CD4-positive, alpha-beta T cell treated with Interleukin-17A for 4 hours (primary cell): Measurements from ENCODE around the gene ABLIM3.

Experiments
- DNase-seq: peaks from one replicate; pipeline ENCODE4 v3.0.0-alpha.2; 2020; ENCODE audit warnings: mixed read lengths

Gene ABLIM3

DNA sequence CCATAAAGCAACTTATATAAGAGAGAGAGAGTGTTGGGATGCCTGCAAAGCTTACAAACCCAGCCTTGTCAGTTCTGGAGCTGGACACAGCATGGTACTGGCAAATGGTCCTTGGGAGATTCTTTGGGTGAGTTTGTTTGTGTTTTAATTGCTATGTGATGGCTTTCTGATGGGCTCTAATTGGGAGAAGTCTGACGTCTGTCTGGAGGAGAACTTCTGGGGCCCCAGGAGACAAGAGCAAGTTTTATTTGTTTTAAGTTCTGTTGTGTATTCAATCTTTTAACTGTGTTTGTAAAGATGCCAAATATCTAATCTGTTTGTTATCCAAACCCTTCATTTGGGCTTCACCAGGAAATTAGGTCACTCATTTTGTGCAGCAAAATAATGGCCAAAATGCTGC is 80.0 kb downstream of the ABLIM3 start:
- no peak for DNase-seq

DNA sequence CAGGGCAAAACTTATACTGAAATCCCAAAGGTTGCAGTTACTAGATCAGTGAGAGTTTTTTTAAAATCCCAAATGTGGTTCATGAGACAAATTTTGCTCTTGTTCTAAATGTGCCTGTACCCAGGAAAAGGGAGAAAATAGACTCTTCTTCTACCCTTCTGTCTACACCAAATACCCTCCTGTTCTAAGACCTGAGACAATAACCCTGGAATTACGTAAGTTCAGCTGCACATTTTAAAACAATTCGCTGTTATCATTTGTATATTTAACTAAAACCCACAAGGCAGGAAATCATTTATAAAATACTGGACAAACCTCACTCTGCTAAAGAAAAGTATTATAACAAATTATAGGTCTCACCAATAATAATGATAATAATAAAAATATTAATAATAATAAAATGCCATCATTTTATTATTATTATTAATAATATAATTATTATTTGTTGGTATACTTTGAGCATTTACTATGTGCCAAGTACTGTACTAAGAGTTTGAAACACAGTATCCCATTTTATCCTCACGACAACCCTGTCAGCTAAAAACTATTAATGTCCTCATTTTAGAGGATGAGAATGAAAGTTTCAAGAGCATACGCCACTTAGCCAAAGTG is 80.5 kb downstream of the ABLIM3 start:
- DNase-seq, result no peak

DNA sequence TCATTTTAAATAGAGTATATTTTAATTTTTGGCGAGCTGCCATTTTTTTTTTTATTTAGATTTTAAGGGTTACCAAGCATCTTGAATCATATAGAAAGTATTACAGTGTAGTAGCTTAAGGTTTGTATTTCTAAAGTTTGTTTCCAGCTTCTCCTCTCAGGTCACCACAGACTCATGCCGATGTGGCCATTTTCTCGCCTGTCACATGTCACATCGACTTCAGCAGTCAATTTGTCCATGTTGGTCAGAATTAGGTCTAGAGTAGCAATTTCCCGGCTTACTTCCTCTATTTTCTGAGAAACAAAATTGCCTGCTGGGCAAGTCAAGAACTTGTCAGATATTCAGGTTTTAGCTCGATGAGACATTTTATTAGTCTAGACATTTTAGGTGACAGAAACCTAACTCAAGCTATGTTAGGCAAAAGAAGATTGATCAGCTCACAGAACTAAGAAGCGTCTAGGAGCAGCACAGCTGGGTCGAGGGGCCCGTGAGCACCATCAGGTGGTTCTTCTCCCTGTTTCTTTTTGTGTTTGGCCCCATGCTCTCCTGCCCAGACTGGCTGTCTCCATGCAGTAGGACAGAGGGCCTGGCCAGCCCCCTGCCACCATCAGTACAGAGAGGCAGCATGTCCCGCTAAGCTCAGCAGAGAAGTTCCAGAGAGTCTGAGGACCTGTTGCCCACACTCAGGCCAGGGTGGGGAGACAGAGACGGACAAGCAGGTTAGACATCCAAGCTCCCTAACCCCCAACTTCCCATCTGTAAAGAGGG is 82.0 kb downstream of the ABLIM3 start:
- DNase-seq, result no peak

GRCh38 chr5:149224282-149224681 is 83.0 kb downstream of the ABLIM3 start:
- DNase-seq, result no peak

DNA sequence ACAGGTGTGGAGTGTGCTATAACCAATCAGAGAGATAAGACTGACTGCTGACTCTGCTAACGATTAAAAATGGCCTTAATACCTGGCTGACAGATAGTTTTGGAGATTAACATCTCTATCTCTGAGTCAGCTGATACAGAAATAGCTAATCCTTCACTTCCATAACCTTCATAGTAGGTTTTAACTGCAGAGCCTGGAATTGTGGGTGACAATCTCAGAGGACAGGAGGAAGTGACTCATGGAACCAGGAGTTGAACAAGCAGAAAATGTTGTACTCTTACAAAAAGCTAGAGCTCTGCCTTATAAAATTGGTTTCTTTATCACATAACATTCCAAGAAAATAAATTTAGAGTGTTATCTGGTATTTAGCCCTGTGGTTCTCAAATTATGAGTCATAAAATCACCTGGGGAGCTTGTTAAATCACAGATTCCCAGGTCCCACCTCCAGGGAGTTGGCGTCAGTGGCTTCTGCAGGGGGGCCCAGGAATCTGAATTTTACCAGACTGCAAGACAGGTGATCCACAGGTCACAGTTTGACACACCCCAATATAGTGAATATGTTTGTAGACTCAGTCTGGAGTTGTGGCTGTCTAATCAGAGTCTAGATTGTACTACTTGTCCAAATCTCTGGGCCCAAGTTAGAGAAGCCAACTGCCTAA is 86.0 kb downstream of the ABLIM3 start:
- DNase-seq, result no peak

- DNase-seq, result no peak
Measured at GRCh38 chr5:149228618-149229297, 87.5 kb downstream of the ABLIM3 start.

DNA sequence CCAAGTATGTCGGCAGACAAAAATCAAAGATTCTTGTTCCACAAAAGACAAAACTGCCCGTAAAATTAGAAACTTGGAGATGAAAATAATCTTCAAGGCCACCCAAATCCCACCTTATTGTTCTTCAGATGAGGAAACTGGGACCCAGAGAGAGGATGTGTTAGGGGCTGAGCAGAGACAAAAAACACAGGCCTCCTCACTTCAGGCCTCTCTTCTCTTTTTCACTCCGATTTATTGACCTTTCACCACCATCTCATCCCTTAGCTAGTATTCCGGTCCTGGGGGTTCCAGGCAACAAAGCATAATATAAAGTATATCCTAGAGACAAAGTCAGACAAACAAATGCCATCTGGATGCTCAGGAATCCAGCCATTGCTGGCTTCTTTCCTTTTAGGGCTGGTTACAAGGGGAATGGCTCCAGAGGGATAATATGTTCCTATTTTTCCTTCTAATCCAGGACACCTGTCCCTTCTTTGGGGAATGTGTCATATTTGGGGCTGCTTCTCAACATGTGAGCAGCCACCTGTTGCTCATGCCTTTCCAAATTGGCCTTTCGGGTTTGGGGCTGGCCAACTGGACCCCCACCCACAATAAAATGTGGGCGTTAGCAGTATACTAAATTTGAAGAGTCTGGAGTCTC is 88.1 kb downstream of the ABLIM3 start:
- DNase-seq, result no peak

DNA sequence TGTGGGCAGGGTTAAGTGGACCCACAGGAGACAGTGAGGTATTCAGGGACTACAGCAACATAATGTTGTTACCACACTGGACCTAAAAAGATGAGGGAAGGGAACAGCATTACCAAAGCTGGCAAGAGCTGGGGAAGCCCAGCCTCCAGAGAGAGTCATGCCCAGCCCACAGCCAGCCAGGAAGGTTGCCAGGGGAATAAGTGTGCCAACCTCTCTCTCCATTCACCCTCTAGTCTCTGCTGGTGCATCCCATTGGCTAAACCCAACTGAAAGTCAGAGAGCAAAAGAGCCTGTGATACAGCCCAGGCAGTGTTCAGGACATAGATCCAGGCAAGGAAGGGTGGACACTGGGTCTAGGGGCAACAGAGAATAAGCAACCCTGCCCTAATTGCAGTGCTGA is 94.5 kb downstream of the ABLIM3 start:
- no peak for DNase-seq

DNA sequence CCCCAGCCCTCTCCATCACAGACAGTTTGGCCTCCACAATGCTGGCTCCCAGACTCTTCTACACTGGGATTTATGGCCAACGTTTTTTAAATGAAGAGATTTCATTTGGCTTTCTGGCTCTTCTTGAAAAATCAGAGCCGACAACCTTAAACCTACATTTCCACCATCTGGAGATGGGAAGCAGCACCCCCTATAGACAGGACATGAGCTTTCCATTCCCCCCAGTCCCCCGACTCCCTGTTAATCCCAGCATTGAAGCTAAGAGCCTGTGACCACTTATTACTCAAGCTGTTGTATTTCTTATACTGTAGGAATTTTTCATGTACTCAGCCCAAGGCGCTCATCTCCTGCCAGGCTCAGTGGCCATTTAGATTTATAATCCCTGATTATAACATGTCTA is 96.4 kb downstream of the ABLIM3 start:
- DNase-seq, result no peak

- no peak for DNase-seq
Measured at GRCh38 chr5:149238540-149238939, 97.2 kb downstream of the ABLIM3 start.

GRCh38 chr5:149239917-149240316 is 98.6 kb downstream of the ABLIM3 start:
- no peak for DNase-seq

DNA sequence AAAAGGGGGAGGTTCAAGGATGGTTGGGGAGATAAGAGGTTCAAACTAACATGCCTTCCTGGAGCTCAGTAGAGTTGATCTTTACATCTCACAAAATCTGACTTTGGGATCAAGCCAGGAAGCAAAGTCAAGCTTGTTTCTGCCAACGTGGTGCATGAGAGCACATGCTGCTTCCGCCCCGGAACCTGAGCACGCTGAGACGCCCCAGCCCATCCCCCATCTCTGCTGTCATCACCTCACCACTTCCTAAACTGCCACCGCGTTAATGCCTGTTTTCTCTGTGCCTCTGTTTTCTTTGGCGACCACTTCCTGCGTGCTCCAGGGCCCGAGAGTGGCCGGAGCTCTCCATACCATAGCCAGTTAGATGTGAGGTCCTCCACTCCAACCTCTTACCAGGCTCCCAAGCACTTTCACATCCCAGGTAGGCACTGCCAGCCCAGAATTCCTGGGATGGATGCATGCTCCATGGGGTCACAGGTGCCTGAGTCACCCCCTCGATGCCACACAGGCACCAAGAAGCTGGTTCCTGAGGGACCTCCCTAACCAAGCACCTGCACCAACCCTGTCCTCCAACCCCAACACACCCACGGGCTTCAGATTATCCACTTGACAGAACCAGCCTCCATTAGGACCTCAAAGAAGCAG is 99.2 kb downstream of the ABLIM3 start:
- peak; percentile 95 for DNase-seq

GRCh38 chr5:149242339-149242738 is 101.0 kb downstream of the ABLIM3 start:
- no peak for DNase-seq

GRCh38 chr5:149246906-149247305 is 105.6 kb downstream of the ABLIM3 start:
- no peak for DNase-seq

GRCh38 chr5:149247726-149248125 is 106.4 kb downstream of the ABLIM3 start:
- DNase-seq, result no peak

- no peak for DNase-seq
Measured at GRCh38 chr5:149251546-149251945, 110.3 kb downstream of the ABLIM3 start.

DNA sequence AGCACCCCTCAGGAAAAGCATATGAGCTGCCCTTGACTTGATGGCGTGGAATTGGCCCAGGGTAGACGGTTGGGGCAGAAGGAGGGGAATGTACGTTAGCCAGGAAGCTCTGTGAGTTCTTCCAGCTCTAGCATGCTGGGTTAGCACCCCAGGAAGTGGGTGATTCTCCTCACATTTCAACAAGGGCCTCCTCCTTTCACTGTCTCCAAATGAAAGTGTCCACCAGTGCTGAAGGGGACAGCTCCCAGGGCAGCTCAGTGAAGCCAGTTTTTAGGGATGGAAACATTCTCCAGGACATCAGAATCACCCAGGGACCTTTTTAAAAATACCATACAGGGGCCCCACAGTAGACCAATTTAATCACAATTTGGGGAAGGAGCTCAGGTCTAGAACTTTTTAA is 113.2 kb downstream of the ABLIM3 start:
- DNase-seq, result no peak

DNA sequence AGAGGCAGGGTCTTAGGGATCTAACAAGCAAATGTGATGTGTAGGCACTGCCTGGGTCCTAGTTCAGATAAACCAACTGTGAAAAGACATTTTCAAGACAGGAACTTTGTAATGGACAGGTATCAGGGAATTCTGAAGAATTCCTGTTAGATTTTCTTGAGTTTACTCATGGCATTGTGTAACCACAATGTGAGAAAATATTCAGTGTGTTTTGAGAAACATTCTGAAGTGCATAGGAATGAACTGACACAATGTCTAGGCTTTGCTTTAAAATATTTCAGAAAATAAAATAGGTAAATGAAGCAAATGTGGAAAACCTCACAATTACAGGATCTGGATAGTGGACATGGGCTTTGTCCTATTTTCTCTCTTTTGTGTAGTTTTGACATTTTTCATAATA is 115.2 kb downstream of the ABLIM3 start:
- DNase-seq, result no peak

DNA sequence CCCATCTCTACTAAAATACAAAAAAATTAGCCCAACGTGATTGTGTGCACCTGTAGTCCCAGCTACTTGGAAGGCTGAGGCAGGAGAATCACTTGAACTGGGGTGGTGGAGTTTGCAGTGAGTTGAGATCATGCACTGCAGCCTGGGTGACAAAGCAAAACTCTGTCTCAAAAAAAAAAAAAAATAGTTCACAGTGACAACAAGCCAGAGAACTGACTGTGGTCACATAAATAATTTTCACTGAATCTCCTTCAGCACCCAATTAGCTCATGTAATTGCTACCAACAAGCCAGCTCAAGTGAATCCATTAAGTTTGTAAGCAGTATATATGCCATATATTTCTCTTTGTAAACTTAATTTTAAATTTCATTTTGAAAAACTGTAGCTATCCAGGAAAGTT is 115.8 kb downstream of the ABLIM3 start:
- no peak for DNase-seq

DNA sequence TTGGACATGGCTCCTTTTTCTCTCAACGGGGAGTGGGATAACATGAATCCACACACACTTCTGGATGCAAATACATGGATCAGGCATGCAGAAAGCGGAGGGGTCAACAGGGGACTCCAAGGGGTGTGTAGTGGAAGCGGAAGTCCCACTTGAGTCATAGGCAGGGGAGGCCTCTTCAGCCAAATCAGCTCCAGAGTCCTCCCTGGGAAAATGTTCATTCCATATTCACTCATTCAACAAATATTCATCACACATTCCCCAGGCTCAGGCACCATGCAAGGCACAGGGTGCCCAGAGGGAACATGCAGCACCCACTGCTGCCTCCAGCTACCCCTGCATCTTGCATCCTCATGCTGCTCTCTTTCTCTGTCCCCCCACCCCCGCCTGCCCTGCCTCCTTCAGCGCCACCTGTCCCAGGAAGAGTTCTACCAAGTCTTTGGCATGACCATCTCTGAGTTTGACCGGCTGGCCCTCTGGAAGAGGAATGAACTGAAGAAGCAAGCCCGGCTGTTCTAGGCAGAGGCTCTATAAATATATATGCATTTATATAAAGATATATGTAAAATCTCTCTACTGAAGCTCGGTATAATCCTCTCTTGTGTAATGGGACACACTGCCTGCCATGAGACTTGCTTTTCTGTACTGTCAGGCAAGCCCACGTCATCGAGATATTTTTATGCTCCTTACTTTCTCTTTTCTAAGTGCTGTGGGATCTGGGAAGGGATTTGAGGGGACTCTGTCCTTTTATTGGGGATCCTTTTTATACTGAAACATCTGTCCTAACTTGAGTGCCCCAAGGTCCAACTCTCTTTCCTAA is 116.8 kb downstream of the ABLIM3 start:
- DNase-seq, result no peak

GRCh38 chr5:149260761-149261160 is 119.5 kb downstream of the ABLIM3 start:
- no peak for DNase-seq

GRCh38 chr5:149261246-149261645 is 120.0 kb downstream of the ABLIM3 start:
- no peak for DNase-seq
